Measurements from ENCODE around the gene HSD17B14.
"Not testable (repeated sequence)": the region's sequence is repeated elsewhere in the genome, so short reads cannot be mapped to it uniquely, and the experiment has no call there.

HSD17B14 gene

DNA sequence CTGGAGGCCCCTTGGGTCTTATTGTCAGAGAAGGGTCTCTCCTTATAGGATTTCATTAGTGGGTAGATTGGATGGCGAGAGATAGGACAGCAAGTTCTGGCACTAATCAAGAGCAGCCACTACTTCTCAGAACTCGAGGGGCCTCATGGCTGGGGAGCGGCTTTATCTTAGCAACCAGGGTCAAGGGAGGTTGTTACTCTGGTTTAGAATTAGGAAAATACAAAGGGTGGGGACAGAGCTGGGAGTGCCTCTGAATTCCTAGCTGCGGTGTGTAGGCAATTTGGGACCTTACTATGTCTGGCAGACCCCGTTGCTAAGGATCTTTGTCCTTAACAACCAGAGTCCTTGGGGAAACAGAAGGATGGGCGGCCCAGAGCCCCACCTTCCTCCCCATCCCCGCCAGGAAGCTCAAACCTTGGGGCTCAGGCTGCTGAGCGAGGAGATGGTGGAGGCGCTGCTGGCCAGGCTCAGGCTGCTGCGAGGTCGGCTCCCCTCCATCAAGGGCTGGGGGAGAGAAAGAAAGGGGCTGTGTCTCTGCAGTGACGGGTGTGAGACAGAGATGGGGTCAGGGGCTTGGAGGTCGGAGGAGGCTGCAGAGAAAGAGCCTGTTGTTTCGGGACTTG lies 30.9 kb upstream of the HSD17B14 start:
- no peak for DNase-seq

DNA sequence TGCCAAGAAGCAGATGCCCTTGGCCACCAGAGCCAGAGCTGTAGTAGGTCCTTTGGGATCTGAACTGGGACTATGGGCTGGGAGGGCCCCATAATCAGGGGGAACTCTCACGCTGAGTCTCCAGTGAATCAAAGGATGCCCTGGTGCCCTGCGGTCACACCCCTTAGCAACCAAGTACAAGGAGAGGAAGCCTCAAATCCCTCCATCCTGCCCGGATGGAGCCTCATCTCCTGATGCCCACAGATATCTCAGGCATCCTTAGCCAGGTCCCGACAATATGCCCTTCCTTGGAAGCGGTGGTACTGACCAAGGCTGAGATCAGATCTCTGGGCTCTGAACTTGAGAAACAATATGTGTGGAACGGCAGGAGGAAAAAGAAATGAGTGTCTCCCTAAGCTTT lies 30.4 kb upstream of the HSD17B14 start:
- DNase-seq = no peak

DNA sequence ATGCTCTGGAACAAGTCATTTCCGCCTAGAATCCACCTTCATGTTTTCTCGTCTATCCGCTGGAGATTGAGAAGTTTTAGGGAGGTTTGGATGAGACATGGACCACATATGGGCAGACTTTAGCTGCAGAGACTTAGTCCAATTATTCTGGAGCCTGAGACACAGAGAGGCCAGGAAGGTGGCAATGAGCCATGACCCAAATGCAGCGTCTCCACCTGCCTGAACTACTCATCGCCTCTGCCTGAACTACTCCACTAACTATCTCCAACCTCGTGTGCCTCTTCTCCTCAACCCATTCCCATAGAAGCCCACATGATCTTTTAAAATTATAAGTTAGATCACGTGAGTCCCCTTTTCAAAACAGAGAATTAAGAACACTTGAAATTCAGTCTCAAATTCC lies 26.5 kb upstream of the HSD17B14 start:
- no peak for DNase-seq

DNA sequence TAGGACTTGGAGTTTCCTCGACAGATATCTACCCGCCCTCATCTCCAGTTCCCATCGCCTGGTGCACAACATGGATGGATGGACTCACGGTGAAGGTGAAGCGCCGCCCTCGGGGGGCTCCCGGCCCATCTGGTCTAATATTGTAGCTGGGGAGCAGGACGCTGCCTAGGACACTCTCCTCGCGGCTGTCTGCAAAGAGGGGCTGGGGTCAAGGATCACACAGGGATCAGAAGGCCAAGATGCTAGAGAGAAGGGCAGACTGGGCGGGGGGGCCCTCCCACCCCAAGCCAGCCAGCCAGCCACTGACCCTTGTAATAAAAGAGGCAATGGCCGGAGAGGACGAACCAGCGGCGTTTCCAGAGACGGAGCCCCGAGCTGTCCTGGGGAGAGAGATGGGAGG lies 25.0 kb upstream of the HSD17B14 start:
- no peak for DNase-seq

DNA sequence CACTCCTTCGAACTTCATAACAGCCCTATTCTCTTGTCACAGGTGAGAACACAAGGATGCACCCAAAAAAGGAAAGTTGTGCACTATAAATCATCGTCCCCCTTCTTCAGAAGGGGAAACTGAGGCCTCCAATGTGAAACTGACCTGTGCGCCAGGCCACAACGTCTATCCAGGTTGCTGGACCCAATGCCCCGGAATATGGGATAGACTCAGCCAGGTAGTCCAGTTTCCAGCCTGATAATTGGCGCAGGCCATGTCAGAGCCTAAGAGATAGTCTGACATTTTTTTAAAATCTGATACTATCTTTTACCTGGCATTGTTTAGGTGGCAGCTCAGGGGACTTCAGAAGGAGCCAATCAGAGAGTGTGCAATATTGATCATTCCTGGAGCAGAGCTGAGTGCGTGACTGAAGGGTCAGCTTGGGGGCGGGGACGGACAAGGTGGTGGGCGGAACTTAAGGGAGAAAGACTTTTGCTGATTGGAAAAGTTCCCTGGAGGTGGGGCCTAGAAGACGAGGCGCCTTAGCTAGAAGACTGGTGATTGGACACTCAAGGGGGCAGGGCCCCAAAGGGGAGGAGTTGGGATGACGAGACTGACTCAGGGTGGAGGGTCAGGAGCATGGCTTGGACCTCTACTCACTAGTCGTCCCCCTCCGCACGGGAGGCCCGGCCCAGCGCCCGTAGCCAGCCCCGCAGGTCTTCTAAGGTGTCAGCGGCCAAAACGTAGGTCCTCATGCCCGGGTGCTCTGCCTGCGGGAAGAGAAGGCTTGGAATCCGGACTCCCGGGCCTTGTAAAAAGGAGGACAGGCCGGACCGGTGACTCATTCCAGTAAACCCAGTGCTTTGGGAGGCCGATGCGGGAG lies 23.7 kb upstream of the HSD17B14 start:
- no peak for DNase-seq

DNA sequence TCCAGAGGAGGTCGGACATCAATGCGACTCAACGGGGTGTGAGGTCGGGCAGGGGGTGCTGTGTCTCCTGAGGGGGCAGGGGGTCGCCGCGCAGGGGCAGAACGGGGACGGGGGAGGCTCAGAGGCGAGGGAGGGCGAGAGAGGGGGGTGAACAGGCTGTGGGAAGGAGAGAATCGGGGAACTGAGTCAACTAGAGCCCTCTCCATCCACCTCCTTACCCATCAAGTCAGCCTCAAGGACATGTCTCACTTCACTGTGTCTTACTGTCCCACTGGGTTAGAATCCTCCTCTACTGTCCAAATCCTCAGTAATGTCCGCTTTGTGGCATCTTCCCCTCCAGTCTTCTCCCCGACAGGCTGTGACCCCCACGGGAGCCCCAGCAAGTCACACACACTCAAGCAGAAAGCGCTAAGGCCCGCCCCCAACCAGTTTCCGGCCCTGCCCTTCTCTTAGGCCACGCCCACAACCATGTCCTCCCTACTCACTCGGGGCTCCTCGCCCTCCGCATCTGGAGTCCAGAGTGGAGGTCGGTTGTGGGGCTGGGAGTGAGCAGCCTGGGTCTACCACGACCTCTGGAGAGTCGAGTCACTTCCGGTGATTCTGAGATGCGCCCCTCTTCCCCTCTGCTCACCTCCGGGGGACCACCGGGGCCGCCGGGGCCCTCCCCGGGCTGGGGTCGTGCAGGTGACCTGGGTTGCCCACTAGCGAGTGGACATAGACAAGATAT lies 22.9 kb upstream of the HSD17B14 start:
- no peak for DNase-seq

DNA sequence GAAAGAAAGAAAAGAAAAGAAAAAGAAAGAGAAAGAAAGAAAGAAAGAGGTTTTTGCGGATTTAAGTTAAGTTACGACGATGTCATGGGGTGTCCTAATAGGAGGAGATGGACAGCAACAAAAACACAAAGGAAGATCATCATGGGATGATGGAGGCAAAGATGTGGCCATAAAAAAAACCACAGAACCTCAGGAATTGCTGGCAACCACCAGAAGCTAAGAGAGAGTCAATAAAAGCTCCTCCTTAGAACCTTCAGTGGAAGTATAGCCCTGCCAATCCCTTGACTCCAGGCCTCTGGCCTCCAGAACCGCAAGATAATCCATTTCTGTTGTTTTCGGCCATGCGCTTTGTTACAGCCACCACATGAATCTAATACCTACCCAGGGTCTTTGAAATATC lies 20.6 kb upstream of the HSD17B14 start:
- no peak for DNase-seq

DNA sequence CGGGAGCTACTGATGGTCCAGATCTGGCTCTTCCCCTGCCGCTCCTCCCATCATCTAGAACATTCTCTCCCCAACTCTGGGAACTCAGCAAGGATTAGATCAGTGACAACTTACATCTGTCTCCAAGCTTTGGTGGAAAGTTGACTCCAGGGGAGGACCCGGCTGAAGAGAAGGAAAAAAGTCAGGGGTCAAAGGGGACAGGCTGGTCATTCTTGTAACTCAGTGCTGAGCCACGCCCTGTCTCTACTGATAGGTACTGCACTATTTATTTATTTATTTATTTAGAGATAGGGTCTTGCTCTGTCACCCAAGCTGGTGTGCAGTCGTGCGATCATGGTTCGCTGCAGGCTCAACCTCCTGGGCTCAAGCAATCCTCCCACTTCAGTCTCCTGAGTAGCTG lies 17.8 kb upstream of the HSD17B14 start:
- DNase-seq = no peak

DNA sequence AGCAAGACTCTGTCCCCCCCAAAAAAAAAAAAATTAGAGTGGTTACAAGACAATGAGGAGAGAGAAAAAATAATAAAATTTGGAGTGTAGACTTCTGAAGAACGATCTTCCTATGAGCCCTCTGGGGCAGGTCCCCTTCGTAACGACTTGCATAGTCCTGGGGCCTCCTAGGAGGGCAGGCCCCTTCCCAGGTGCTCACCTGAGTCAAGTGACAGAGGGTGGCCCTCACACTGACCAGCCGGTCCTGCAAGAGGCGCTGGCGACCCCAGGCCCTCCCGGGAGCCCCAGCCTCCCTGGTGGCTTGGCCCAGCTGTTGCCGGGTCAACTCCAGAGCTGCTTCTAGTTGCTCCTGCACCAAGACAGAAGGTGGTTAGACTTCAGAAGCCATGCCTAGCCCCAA lies 17.2 kb upstream of the HSD17B14 start:
- DNase-seq = no peak

DNA sequence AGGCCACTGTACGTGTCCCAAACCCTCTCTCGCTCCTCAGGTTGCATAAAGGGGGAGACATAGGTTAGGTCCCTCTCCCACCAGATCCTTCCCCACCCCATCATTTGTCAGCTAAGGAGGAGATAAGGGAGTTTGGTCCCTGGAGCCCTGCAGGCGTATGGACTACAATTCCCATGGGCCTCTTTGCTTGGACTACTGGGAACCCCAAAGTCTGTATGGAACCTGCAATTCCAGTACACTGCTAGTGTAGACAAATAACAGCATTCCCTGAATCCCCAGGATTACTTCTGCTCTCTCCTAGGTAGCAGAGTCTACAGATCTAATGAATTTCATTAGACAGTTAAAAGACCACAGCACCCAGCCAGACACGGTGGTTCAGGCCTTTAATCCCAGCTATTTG lies 16.0 kb upstream of the HSD17B14 start:
- DNase-seq = no peak

DNA sequence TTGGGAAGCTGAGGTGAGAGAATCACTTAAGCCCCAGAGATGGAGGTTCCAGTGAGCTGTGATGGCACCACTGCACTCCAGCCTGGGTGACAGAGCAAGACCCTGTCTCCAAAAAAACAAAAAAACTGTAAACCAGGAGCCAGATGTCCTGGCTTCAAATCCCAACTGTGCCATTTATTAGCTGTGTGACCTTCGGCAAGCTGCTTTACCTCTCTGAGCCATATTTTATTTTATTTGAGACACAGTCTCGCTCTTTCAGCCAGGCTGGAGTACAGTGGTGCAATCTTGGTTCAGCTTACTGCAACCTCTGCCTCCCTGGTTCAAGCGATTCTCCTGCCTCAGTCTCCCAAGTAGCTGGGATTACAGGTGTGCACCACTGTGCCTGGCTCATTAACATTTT lies 10.4 kb upstream of the HSD17B14 start:
- not testable (repeated sequence) for DNase-seq

DNA sequence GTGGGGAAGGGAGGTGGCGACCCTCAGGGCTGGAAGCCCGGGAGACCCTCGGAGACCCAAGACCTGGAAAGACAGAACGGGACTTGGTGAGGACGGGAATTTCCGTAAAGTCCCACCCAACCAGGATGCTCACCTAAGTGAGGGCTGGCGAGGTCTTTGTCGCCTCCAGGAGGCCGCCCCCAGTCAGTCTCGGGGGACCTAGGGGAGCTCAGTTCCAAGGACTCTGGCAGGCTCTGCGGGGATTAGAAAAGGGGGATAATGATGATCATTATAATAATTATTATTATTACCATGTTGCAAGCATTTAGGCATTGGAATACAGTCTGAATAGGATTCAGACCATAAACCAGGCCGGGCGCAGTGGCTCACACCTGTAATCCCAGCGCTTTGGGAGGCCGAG lies 9.1 kb upstream of the HSD17B14 start:
- no peak for DNase-seq

DNA sequence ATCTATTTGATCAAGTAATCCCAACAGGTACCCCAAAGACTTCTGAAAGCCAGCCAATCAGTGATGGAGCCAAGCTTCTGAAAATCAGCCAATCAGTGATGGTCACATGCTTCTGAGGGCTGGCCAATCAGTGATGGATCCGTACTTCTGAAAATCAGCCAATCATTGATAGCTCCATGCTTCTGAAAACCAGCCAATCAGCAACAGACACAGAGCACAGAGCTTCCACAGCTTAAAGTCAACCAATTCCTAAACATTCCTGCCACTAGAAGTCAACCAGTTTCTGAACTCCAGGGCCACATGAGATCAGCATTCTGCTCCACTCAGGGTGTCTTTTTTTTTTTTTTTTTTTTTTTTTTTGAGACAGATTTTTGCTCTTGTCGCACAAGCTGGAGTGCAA lies 8.2 kb upstream of the HSD17B14 start:
- no peak for DNase-seq

DNA sequence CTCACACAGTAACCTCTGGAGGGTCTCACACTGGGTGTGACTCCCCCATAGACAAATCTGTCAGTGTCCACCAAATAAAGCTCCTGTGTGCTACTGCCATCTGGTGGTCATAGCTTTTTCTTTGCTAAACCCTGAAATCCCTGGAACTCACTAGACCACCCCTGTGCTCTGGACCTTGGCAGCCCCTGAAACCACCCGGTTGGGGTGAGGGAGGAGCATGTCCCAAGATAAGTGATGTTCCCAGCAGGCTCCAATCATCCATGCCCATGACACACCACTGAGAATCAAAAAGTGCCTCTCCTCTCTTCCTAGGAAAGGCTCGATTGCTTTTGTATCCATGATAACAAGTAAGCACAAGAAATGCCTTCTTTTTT lies 6.5 kb upstream of the HSD17B14 start:
- DNase-seq = peak; percentile 66 to 80

DNA sequence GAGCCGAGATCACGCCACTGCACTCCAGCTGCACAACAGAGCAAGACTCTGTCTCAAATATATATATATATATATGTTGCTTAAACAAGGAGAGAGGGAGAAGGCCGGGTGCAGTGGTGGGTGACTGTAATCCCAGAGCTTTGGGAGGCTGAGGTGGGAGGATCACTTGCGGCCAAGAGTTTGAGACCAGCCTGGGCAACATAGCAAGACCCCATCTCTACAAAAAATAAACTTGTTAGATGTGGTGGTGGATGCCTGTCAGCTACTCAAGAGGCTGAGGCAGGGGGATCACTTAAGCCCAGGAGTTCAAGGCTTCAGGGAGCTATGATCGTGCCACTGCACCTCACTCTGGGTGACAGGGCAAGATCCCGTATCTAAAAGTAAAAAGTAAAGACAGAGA lies 5.3 kb upstream of the HSD17B14 start:
- DNase-seq = no peak

DNA sequence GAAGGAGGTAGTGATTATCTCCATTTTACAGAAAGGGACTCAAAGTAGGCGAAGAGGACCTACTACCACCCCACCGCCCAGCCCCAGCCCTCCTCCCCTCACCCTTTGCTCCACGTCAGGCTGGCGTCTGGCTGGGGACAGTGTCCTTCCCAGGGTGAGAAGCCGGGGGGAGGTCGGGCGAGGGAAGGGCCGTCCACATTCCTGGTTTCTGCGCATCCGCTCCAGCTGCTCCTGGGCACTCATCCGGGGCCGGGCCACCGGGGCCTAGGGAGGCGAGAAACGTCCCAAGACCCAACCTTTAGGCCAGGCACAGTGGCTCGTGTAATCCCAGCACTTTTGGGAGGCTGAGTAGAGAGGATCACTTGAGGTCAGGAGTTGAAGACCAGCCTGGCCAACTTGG lies 4.8 kb upstream of the HSD17B14 start:
- no peak for DNase-seq

DNA sequence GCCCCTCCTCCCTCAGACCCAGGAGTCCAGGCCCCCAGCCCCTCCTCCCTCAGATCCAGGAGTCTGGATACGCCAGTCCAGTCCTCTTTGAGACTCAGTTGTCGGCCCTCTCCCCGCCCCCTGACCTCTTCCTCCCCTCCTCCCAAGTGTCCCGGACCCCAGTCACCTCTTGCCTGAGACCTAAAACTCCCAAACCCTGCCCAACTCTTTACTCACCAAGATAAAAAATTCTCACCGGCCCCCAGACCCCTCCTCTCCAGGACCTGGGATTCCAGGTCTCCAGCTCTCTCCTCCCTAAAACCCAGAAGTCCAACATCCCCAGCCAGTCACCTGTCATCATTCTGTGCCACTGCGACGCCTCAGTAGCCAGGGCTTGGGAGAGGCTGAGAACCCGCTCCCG lies 1.4 kb upstream of the HSD17B14 start:
- no peak for DNase-seq

DNA sequence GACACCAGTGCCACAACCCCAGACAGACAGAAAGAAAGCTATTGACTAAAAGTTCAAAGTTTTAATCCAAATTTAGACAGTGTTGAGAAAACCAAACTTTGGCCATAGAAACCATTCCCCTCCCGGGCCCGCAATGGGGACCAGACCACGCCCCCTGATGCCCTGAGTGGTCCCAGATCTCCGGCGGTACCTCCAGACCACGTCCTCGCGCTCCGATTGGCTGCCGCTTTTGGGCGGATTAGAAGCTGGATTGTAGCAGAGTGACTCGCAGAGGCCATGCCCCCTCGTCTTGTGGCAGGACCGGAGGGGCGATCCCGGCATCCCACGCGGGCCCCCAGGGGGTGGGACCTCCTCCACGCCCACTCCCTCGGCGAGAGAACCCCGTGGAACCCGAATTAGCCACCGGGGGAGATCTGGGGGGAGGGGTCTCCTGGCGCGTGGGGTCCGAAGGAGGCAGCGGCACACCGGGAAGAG lies 797 bp upstream of the HSD17B14 start:
- DNase-seq = peak; percentile 78 to 84

DNA sequence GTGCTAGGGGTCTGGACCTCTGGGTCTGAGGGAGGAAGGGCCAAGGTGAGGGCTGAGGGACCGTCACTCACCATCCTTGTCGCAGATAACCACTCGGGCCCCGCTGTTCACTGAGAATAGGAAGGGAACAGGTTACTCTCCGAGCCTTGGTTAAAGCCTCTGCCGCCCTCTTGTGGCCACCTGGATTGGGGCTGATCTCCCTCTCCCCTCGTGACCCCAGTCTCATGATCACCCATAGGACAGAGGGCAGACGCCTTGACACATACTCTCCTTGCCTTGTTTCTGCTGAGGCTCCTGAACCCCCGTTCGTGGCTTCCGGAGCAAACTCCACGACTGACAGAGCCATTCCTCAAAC lies 580 bp downstream of the HSD17B14 start:
- DNase-seq = peak; percentile 86 to 87

DNA sequence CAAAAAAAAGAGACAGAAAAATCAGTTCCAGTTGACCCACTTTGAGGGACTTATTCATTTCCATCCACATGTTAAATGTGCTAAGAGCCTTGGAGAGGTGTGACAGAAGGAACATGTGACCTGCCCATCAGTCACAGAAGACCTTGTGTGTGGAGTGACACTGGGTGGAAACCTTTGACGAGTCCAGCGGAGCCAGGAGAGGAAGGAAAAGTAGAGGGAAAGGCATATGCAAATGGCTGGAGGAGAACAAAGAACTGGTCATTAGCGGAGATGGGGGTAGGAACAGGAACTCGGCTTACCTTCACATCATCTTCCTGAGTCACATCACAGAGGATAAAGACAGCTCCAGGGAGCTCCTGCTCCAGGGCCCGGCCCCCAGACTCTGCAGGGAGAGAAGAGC lies 2.3 kb downstream of the HSD17B14 start:
- no peak for DNase-seq

DNA sequence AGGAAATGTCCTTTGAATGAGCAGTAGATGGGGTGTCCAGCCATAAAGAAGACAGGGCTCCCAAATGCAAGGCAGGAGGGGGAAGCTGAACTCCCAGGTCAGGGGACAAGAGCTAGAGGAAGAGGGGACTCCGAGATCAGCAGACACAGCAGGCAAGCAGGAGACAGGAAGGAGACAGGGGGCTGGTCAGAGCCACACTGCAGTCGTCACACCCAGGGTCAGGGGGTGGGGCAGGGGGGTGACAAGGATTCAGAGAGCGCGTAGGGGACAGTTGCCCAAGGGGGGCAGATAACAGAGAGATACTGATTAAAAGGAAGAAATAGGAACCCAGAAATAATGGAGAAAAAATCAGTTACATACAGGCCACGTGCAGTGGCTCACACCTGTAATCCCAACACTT lies 3.2 kb downstream of the HSD17B14 start:
- DNase-seq = no peak

DNA sequence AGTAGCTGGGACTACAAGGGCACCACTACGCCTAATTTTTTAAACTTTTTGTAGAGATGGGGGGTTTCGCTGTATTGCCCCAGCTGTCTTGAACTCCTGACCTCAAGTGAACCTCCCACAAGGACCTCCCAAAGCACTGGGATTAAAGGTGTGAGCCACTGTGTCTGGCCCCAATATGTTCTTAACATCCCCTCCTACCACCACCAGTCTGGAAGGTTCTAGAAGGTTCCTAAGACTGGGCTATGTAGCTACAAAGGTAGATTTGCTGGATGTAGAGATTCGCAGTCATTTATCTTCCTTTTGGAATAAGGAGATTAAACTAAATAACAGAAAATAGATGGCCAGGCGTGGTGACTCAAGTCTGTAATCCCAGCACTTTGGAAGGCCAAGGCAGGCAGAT lies 5.3 kb downstream of the HSD17B14 start:
- no peak for DNase-seq

DNA sequence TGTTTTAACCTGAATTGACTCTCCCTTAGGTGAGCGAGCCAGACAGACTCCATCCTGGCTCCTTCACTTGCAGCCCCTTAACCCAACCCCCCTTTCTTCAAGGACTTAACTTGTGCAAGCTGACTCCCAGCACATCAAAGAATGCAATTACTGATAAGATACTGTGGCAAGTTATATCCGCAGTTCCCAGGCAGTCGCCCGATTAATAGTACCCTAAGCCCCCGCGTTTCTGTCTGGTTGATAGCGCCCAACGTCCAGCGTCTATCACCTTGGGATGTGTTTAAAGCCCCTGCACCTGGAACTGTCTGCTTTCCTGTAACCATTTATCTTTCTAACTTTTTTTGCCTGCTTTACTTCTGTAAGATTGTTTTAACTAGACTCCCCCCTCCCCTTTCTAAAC lies 6.2 kb downstream of the HSD17B14 start:
- no peak for DNase-seq

DNA sequence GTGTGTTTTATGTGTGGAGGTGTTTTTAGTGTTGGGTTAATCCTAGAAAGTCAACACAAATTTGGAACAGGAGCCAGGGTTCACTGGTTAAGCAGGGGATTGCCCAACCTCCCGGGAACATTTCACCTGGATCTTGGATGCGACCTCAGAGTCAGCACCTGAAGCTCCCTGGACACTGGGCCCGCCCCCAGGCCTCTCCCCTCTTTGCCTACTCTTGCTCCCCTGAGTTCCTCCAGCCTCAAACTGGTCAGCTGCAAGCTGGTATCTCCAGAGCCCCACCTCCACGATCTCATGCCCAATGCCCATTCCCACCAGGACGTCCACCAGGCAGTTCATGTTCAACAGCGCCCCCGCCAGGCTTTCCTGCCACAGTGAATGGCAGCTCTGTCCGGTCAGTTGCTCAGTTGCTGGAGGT lies 9.7 kb downstream of the HSD17B14 start:
- DNase-seq = no peak
